ENCODE data around the gene KDM7A. TPM values are rescaled to one million over a fixed set of nuclear protein-coding genes. Genes with fewer than 3 reads are reported as not detected.
A peak's percentile ranks its signal among the peaks of the same experiment; 100 is the strongest.

KDM7A gene
- total RNA-seq, 4 donors from 2014 or later, result 15.3 to 34.5 (median 23.2) TPM

DNA sequence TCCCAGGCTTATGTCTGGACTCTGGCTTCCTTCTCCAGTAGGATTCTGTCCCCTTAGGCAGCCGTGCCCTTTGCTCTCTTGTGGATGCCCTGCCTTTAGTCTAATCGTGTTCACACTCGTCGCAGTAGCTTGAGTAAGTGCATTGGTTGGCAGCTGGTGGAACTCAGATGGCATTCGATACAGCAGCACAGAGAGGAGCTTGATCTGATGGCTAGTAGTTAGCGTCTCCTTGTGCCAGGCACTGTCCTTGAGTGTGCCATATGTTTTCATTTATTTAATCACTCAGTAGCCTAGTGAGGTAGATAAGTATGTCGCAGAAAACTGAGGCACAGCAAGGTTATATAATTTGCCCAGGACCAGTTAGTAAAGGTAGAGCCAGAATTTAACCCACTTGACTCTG, 95.9 kb downstream of the KDM7A start:
- no peak overlapping the region for H3K4me3 ChIP-seq
- H3K27me3 ChIP-seq, result no peaks in the 10 kb centered on the region
- no peaks in the 10 kb centered on the region for H3K9me3 ChIP-seq
- H3K4me1 ChIP-seq, result no peaks in the 10 kb centered on the region
- no peak for DNase-seq (ENCODE audit: low spot score in 2 of 2)
- no peak for TF ChIP-seq EP300 (IDR thresholded peaks at IDR 0.05)
- no peak for TF ChIP-seq POLR2A (IDR thresholded peaks at IDR 0.05)
- TF ChIP-seq, protein P1, sequence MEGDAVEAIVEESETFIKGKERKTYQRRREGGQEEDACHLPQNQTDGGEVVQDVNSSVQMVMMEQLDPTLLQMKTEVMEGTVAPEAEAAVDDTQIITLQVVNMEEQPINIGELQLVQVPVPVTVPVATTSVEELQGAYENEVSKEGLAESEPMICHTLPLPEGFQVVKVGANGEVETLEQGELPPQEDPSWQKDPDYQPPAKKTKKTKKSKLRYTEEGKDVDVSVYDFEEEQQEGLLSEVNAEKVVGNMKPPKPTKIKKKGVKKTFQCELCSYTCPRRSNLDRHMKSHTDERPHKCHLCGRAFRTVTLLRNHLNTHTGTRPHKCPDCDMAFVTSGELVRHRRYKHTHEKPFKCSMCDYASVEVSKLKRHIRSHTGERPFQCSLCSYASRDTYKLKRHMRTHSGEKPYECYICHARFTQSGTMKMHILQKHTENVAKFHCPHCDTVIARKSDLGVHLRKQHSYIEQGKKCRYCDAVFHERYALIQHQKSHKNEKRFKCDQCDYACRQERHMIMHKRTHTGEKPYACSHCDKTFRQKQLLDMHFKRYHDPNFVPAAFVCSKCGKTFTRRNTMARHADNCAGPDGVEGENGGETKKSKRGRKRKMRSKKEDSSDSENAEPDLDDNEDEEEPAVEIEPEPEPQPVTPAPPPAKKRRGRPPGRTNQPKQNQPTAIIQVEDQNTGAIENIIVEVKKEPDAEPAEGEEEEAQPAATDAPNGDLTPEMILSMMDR (IDR thresholded peaks at IDR 0.05), result no peak
- 61 to 64% methylated on average over 7 of the region's 7 CpGs for WGBS, 2 donors
- H3K36me3 ChIP-seq, result no peaks in the 10 kb centered on the region
- H3K27ac ChIP-seq, result no peak overlapping the region

DNA sequence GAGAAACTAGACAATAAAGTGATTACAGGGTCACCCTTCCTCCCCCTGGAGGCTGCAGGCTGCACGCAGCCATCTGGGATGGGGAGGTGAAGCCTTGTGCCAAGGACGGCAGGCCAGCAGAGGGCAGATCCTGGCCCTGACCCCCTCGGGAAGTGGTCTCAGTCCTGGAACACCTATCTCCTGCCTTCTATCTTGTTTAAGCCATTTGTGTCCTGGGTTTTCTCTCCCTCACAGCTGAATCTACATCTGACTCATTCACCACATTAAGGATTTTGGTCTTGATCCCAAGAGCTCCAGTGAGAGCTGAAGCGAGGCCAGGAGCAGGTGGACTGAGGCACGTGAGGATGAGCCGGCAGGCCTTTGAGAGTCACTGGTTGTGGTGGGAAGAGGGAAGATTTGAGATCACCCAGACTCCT, 97.7 kb downstream of the KDM7A start:
- Histone ChIP-seq H3K27me3 (no peaks in the 10 kb centered on the region), H3K4me1 (no peaks in the 10 kb centered on the region), H3K27ac (no peak overlapping the region), H3K4me3 (no peak overlapping the region), H3K9me3 (no peaks in the 10 kb centered on the region), H3K36me3 (no peaks in the 10 kb centered on the region)
- 32 to 39% methylated on average over 6 of the region's 6 CpGs for WGBS, 2 donors
- peak in 1 of 2 donors; percentile 40 for DNase-seq (ENCODE audit: low spot score in 2 of 2)
- TF ChIP-seq EP300 (IDR thresholded peaks at IDR 0.05) (no peak), POLR2A (IDR thresholded peaks at IDR 0.05) (no peak)
- TF ChIP-seq, protein P1 (IDR thresholded peaks at IDR 0.05), result no peak

DNA sequence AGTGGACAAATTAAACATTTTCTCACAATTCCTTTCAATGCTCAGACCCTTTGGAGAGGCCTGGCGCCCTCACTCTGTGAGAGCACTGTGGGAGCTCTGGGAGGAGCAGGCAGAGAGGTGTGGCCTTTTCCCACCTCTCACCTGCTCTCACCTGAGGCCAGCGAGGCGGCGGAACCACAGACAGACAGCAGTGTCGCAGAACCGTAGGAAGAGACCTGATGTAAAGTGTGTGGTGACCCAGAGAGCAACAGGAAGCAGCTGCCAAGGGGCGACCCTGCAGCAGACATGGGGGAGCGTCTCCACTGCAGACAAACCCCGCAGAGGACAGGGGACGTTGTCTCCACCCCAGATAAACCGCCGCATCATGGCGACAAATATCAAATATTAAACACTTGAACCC, 98.4 kb downstream of the KDM7A start:
- no peak overlapping the region for H3K27ac ChIP-seq
- no peak overlapping the region for H3K4me3 ChIP-seq
- WGBS, 2 donors, result 85 to 90% methylated on average over 13 of the region's 13 CpGs
- no peak for DNase-seq (ENCODE audit: low spot score in 2 of 2)
- no peaks in the 10 kb centered on the region for H3K9me3 ChIP-seq
- H3K27me3 ChIP-seq, result no peaks in the 10 kb centered on the region
- TF ChIP-seq POLR2A (IDR thresholded peaks at IDR 0.05), result no peak
- TF ChIP-seq, protein P1 (IDR thresholded peaks at IDR 0.05), result no peak
- no peak for TF ChIP-seq EP300 (IDR thresholded peaks at IDR 0.05)
- no peaks in the 10 kb centered on the region for H3K4me1 ChIP-seq
- no peaks in the 10 kb centered on the region for H3K36me3 ChIP-seq

DNA sequence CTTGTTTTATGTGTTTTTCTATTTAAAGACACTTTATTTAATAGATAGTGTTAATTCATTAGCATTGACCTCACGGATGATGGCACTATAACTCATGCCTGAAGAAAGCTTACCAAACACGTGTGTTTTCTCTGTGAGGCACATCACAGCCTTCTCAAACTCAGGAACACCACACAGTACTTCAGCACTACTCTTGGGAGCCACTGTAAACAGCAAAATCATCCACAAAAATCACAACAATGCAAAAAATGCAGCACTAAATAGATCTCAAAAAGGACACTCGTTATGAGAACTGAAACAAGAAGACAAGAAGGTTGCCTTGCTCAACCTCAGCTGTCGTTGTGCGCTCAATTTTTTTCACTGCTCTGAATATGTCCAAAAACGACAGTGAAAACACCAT, 102.0 kb downstream of the KDM7A start:
- peaks cover 0 to 7% (median 0%) of the 10 kb centered on the region in 4 donors for H3K9me3 ChIP-seq
- 52 to 57% methylated on average over 6 of the region's 6 CpGs for WGBS, 2 donors
- no peak overlapping the region for H3K4me3 ChIP-seq
- H3K27me3 ChIP-seq, result no peaks in the 10 kb centered on the region
- peak overlapping the region in 1 of 4 donors; percentile 6 for H3K27ac ChIP-seq
- no peaks in the 10 kb centered on the region for H3K36me3 ChIP-seq
- no peaks in the 10 kb centered on the region for H3K4me1 ChIP-seq
- TF ChIP-seq EP300 (IDR thresholded peaks at IDR 0.05) (peak in 1 of 2 donors; percentile 34), POLR2A (IDR thresholded peaks at IDR 0.05) (no peak)
- TF ChIP-seq, protein P1 (IDR thresholded peaks at IDR 0.05), result no peak
- no peak for DNase-seq (ENCODE audit: low spot score in 2 of 2)

DNA sequence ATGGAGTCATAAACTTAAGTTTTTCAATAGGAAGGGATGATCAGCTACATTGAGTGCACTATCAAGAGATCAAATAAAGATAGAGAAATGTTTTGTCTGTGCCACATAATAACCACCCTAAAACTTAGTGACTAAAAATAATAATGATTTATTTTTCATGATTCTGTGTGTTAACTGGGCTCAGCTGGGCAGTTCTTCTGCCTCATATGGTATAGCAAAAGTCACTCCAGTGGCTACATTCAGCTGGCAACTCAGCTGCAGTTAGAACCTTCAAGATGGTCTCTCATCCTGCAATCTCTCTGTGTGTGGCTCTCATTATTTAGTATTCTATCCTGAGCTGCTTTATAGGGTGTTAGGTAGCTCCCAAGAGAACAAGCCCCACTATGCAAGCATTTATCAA, 106.2 kb downstream of the KDM7A start:
- Histone ChIP-seq H3K27me3 (no peaks in the 10 kb centered on the region), H3K36me3 (no peaks in the 10 kb centered on the region), H3K27ac (no peak overlapping the region), H3K4me3 (no peak overlapping the region), H3K4me1 (no peaks in the 10 kb centered on the region), H3K9me3 (peaks cover 0 to 33% (median 2%) of the 10 kb centered on the region in 4 donors)
- no peak for DNase-seq (ENCODE audit: low spot score in 2 of 2)
- TF ChIP-seq POLR2A (IDR thresholded peaks at IDR 0.05) (no peak), EP300 (IDR thresholded peaks at IDR 0.05) (no peak)
- TF ChIP-seq, protein P1 (IDR thresholded peaks at IDR 0.05), result no peak

Data from tibial nerve (tissue), 4 donors.